ENCODE data around the gene LPP.

LPP gene

GRCh38 chr3:188220988-188221818, 67.2 kb downstream of the LPP start:
- DNase-seq (ENCODE audit: low spot score), result no peak

GRCh38 chr3:188223936-188224335, 70.0 kb downstream of the LPP start:
- DNase-seq (ENCODE audit: low spot score), result no peak

GRCh38 chr3:188227442-188227841, 73.5 kb downstream of the LPP start:
- DNase-seq (ENCODE audit: low spot score), result no peak

DNA sequence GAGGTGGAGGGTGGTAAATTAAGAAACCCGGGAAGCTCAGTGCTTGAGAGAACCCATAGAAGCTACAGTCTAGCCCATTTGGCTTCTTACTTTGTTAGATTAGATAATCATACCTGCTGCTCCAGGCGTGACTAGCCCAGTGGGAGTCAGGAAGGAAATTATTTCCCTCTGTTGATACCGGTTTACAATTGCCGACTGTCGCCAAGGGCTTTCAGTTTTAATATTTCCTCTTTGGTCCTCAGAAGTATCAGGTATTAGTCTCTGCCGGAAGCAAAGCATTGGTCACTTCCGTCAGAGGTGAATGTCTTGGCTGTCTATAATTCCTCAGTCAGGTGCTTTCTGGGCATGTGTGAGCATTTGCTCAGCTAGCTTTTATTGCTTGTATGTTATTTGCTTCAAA, 75.2 kb downstream of the LPP start:
- DNase-seq (ENCODE audit: low spot score), result peak; percentile 78

GRCh38 chr3:188229726-188230125, 75.8 kb downstream of the LPP start:
- DNase-seq (ENCODE audit: low spot score), result no peak

DNA sequence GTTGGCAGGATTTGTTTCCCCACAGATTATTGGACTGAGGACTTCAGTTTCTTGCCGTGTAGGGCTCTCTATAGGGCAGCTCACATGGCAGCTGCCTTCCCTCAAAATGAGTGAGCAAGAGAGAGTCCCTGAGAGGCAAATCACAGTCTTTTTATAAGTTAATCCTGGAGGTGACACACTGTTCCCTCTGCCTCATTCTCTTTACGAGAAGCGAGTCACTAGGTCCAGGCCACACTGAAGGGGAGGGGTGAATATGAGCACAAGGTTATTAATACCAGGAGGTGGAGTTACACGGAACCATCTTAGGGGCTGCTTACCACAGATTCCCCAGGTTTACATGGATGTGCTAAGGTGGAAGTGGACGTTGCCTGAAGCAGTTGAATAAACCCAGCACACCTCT, 77.0 kb downstream of the LPP start:
- peak; percentile 52 for DNase-seq (ENCODE audit: low spot score)

DNA sequence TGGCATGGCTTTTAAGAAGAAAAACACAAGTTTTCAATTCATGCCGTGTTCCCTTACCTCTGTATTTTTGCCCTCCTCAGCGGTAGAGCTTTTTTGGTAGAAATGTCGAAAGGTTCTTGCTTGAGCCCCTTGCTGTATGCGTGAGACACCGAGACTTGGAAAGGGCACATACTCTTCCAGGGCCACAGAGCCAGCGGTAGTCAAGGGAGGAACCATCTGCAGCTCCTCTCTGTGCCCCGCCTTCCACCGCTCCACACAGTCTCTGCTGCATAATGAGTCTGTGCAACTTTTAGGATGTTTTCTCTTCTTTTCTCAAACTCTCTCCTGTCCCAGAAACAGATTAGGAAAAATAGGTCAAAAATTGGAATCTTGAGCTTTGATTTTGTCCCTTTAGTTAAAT, 77.5 kb downstream of the LPP start:
- no peak for DNase-seq (ENCODE audit: low spot score)

- DNase-seq (ENCODE audit: low spot score), result no peak
These were observed 78.7 kb downstream of the LPP start for GRCh38 chr3:188232656-188233055.

DNA sequence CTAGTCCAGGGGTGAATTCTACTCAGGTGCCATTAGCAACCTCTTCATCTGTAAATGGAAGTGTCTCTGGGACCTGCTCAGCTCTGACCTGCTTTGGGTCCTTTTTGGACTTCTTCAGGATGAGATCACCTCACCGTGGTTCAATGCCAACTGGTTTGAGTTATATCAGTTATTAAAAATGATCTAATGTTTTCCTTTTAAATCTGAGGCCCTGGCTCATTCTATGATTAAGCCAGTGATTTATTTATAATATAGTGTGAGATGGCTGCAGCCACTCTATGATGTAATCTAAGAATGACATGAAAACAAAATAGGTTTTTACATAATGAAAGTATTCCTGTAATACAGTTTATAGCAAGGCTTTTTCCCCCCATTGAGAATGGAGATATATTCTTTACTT, 79.4 kb downstream of the LPP start:
- DNase-seq (ENCODE audit: low spot score), result no peak

- no peak for DNase-seq (ENCODE audit: low spot score)
These were observed 80.2 kb downstream of the LPP start for GRCh38 chr3:188234132-188234531.

- no peak for DNase-seq (ENCODE audit: low spot score)
These were observed 82.3 kb downstream of the LPP start for GRCh38 chr3:188236271-188236670.

DNA sequence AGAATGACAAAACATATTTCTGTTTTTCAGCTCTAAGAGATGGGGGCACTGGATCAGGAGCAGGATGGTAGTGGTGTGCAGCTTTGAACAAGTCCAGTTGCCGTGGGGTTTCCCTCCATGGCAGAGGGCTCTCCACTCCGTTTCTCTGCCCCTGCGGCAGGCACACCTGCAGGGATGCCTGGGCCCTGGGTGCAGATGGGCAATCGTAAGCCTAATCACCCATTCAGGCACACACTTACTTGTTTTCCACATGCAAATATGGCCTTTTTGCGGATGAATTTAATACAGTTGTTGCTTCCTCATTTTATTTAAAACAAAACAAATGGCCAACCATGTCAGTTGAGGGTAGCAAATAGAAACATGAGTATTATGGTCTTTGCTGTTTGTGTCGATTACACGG, 85.1 kb downstream of the LPP start:
- DNase-seq (ENCODE audit: low spot score), result no peak

GRCh38 chr3:188239577-188239976, 85.6 kb downstream of the LPP start:
- no peak for DNase-seq (ENCODE audit: low spot score)

- no peak for DNase-seq (ENCODE audit: low spot score)
These were observed 86.4 kb downstream of the LPP start for GRCh38 chr3:188240189-188240981.

- no peak for DNase-seq (ENCODE audit: low spot score)
These were observed 87.1 kb downstream of the LPP start for GRCh38 chr3:188241072-188241471.

- DNase-seq (ENCODE audit: low spot score), result no peak
These were observed 87.9 kb downstream of the LPP start for GRCh38 chr3:188241883-188242282.

- no peak for DNase-seq (ENCODE audit: low spot score)
These were observed 88.6 kb downstream of the LPP start for GRCh38 chr3:188242436-188243123.

GRCh38 chr3:188243124-188243795, 89.3 kb downstream of the LPP start:
- no peak for DNase-seq (ENCODE audit: low spot score)

GRCh38 chr3:188244395-188244861, 90.5 kb downstream of the LPP start:
- peak; percentile 44 for DNase-seq (ENCODE audit: low spot score)

- no peak for DNase-seq (ENCODE audit: low spot score)
These were observed 92.9 kb downstream of the LPP start for GRCh38 chr3:188246905-188247304.

DNA sequence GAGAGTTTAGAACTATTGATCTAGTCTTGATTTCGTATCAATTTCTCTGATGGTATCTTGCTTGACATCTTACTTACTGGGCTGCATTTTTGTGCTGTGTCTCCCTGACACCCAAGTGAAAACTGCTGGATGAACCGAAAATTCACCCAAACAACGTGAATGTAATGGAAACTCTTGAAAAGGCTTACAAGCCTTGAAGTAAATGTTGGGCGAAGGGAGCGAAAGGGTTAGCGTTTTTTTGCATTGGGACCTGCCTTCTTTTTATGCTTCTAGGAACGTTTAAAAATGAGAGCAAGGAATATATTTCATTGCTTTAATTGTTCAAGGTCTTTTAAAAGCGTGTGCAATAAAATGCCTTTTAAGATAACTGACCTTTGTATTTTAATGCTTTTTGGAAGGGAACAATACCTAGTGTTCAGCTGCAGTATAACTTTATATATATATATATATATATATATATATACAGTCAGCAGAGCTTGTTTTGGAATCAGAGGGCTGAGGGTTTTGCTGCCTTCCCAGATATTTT, 94.1 kb downstream of the LPP start:
- DNase-seq (ENCODE audit: low spot score), result no peak

Measured in kidney capillary endothelial cell (primary cell).